IMR-90 (cell line): Measurements from ENCODE around the gene MAGI1.

ENCODE experiments used
- CTCF ChIP-seq: conservative IDR thresholded peaks from 2 replicates; pipeline ENCODE4 v1.5.1; 2012; ENCODE audit warnings: mild to moderate bottlenecking, low read depth, low read length, improper control_type of control experiment
- MAZ ChIP-seq: IDR thresholded peaks from 2 replicates; pipeline ENCODE4 v1.6.1; 2012; ENCODE audit warnings: low read depth, mild to moderate bottlenecking, low read length, improper control_type of control experiment, moderate library complexity, borderline replicate concordance

GRCh38 chr3:65516998-65517397 is 521.7 kb downstream of the MAGI1 start:
- no peak for TF ChIP-seq CTCF
- TF ChIP-seq MAZ: no peak
